Measurements from ENCODE around the gene HSPB1. TPM values are rescaled to one million over a fixed set of nuclear protein-coding genes. Genes with fewer than 3 reads are reported as not detected.
A peak's percentile ranks its signal among the peaks of the same experiment; 100 is the strongest.

The HSPB1 gene
- total RNA-seq, 1 experiment from 2014 or later, result 198 TPM

- no peak overlapping the region for H3K4me3 Mint-ChIP-seq (ENCODE audit: unreplicated experiment)
- intact Hi-C loops (cut with micrococcal nuclease), result no loop called here
- POLR2A ChIA-PET, result interaction anchor here (1.4 to 1.5 kb wide), 2 partner anchors 8 to 14 kb away, joined by 3 to 5 read pairs; no protein-coding TSS in a partner anchor
- H3K36me3 Mint-ChIP-seq (ENCODE audit: insufficient read depth, unreplicated experiment), result peaks cover 78% of the 10 kb centered on the region
- BruUV-seq (replicated peaks), result no TSS peak
- H3K4me1 Mint-ChIP-seq (ENCODE audit: insufficient read depth, unreplicated experiment), result peaks cover 28% of the 10 kb centered on the region
- no peak for DNase-seq (ENCODE audit: unreplicated experiment)
- H3K27ac Mint-ChIP-seq (ENCODE audit: low read depth, unreplicated experiment), result peak overlapping the region; percentile 23
- no peaks in the 10 kb centered on the region for H3K27me3 Mint-ChIP-seq (ENCODE audit: insufficient read depth, unreplicated experiment)
- H3K9me3 Mint-ChIP-seq (ENCODE audit: unreplicated experiment), result no peaks in the 10 kb centered on the region
- CTCF ChIA-PET, result interaction anchor here (0.5 to 1.1 kb wide), 4 partner anchors 8 to 821 kb away, joined by 3 read pairs; no protein-coding TSS in a partner anchor
- TF ChIP-seq, protein P1, sequence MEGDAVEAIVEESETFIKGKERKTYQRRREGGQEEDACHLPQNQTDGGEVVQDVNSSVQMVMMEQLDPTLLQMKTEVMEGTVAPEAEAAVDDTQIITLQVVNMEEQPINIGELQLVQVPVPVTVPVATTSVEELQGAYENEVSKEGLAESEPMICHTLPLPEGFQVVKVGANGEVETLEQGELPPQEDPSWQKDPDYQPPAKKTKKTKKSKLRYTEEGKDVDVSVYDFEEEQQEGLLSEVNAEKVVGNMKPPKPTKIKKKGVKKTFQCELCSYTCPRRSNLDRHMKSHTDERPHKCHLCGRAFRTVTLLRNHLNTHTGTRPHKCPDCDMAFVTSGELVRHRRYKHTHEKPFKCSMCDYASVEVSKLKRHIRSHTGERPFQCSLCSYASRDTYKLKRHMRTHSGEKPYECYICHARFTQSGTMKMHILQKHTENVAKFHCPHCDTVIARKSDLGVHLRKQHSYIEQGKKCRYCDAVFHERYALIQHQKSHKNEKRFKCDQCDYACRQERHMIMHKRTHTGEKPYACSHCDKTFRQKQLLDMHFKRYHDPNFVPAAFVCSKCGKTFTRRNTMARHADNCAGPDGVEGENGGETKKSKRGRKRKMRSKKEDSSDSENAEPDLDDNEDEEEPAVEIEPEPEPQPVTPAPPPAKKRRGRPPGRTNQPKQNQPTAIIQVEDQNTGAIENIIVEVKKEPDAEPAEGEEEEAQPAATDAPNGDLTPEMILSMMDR (IDR thresholded peaks at IDR 0.05; ENCODE audit: unreplicated experiment), result no peak
Observed at GRCh38 chr7:76352193-76352592, 49.7 kb downstream of the HSPB1 start.

DNA sequence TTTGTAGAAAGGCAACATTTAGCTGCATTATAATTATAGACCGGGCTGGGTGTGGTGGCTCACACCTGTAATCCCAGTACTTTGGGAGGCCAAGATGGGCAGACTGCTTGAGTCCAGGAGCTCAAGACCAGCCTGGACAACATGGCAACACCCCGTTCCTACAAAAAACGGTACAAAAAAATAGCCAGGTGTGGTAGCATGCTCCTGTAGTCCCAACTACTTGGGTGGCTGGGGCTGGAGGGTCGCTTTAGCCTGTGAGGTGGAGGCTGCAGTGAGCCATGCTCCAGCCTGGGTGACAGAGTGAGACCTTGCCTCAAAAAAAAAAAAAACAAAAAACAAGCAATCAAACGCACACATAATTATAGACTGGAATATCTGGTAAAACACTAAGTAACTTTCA is 51.3 kb downstream of the HSPB1 start:
- no peaks in the 10 kb centered on the region for H3K27me3 Mint-ChIP-seq (ENCODE audit: insufficient read depth, unreplicated experiment)
- H3K9me3 Mint-ChIP-seq (ENCODE audit: unreplicated experiment), result no peaks in the 10 kb centered on the region
- intact Hi-C loops (cut with micrococcal nuclease), result no loop called here
- no peak overlapping the region for H3K27ac Mint-ChIP-seq (ENCODE audit: low read depth, unreplicated experiment)
- H3K4me3 Mint-ChIP-seq (ENCODE audit: unreplicated experiment), result no peak overlapping the region
- ChIA-PET CTCF (no interaction called here), POLR2A (interaction anchor here (0.9 to 1.5 kb wide), 4 partner anchors 12 to 35 kb away, joined by 3 to 5 read pairs (median 3); no protein-coding TSS in a partner anchor)
- TF ChIP-seq, protein P1 (IDR thresholded peaks at IDR 0.05; ENCODE audit: unreplicated experiment), result no peak
- peaks cover 27% of the 10 kb centered on the region for H3K4me1 Mint-ChIP-seq (ENCODE audit: insufficient read depth, unreplicated experiment)
- peaks cover 63% of the 10 kb centered on the region for H3K36me3 Mint-ChIP-seq (ENCODE audit: insufficient read depth, unreplicated experiment)
- DNase-seq (ENCODE audit: unreplicated experiment), result no peak
- BruUV-seq (replicated peaks), result no TSS peak

Other genes with a start within 250 kb of the HSPB1 start
- gene SRRM3, start 100.8 kb upstream of the HSPB1 start, total RNA-seq (2022), result 0.70 and 0.71 TPM in 2 replicates
- gene YWHAG, start 56.3 kb downstream of the HSPB1 start, total RNA-seq (2022), result 177 and 178 TPM in 2 replicates
- gene SSC4D, start 107.0 kb downstream of the HSPB1 start, total RNA-seq (2022), result 0.42 and 0.58 TPM in 2 replicates
- 5.6 TPM in 2 replicates for gene ZP3, start 122.3 kb downstream of the HSPB1 start, total RNA-seq (2022)
- gene DTX2, start 159.0 kb downstream of the HSPB1 start, total RNA-seq (2022), result 29.9 and 35.2 TPM in 2 replicates
- 1.0 and 1.1 TPM in 2 replicates for gene UPK3B, start 207.9 kb downstream of the HSPB1 start, total RNA-seq (2022)
- gene SPDYE16, start 240.6 kb downstream of the HSPB1 start, total RNA-seq (2022), result 0.29 TPM in 1 of 2 replicates, not detected in the other

Data from MCF 10A (cell line).